GM23248 (cell line): ENCODE data around the gene CELSR1. TPM values are rescaled to one million over a fixed set of nuclear protein-coding genes. Genes with fewer than 3 reads are reported as not detected.

Source experiments
- DNase-seq: peaks from one replicate; pipeline ENCODE4 v3.0.0-alpha.2; 2015
- H2AFZ ChIP-seq: fragments of 200-600 bp; sonication (generic); 2 replicates; pipeline ENCODE4 v1.6.1; 2016; ENCODE audit warnings: antibody characterized with exemption
- H3F3A ChIP-seq: fragments of 200-600 bp; sonication (generic); 2 replicates; pipeline ENCODE4 v1.6.1; 2016; ENCODE audit warnings: mild to moderate bottlenecking, antibody characterized with exemption, mixed run types; ENCODE audit not compliant: insufficient read depth
- H3K27ac ChIP-seq: fragments of 200-600 bp; sonication (generic); 2 replicates; pipeline ENCODE4 v1.5.1; 2016; ENCODE audit warnings: mild to moderate bottlenecking
- H3K27me3 ChIP-seq: fragments of 200-600 bp; sonication (generic); replicated peaks from 2 replicates; pipeline ENCODE4 v1.6.1; 2016; ENCODE audit warnings: mild to moderate bottlenecking; ENCODE audit not compliant: insufficient read depth
- H3K36me3 ChIP-seq: fragments of 200-600 bp; sonication (generic); 2 replicates; pipeline ENCODE4 v1.6.1; 2016; ENCODE audit warnings: low read depth, mild to moderate bottlenecking
- H3K4me1 ChIP-seq: fragments of 200-600 bp; sonication (generic); 2 replicates; pipeline ENCODE4 v1.6.1; 2016; ENCODE audit warnings: mild to moderate bottlenecking; ENCODE audit not compliant: insufficient read depth
- H3K4me2 ChIP-seq: fragments of 200-600 bp; sonication (generic); one replicate; pipeline ENCODE4 v1.6.1; 2016; ENCODE audit warnings: mild to moderate bottlenecking; ENCODE audit not compliant: unreplicated experiment
- H3K4me3 ChIP-seq: fragments of 200-600 bp; sonication (generic); 2 replicates; pipeline ENCODE4 v1.5.1; 2016; ENCODE audit warnings: mild to moderate bottlenecking
- H3K79me2 ChIP-seq: fragments of 200-600 bp; sonication (generic); 2 replicates; pipeline ENCODE4 v1.6.1; 2016; ENCODE audit warnings: mild to moderate bottlenecking; ENCODE audit not compliant: insufficient read depth
- H3K9ac ChIP-seq: fragments of 200-600 bp; sonication (generic); 2 replicates; pipeline ENCODE4 v1.6.1; 2016; ENCODE audit warnings: mild to moderate bottlenecking
- H3K9me2 ChIP-seq: fragments of 200-600 bp; sonication (generic); 2 replicates; pipeline ENCODE4 v1.6.1; 2016; ENCODE audit warnings: mixed run types, mild to moderate bottlenecking, moderate library complexity; ENCODE audit not compliant: insufficient read depth
- H3K9me3 ChIP-seq: fragments of 200-600 bp; sonication (generic); one replicate; pipeline ENCODE4 v1.6.1; 2017; ENCODE audit warnings: low read depth
- H4K20me1 ChIP-seq: fragments of 200-600 bp; sonication (generic); 2 replicates; pipeline ENCODE4 v1.6.0; 2016; ENCODE audit not compliant: insufficient read depth
- EZH2 ChIP-seq: fragments of 200-600 bp; sonication (generic); IDR thresholded peaks from 2 replicates; pipeline ENCODE4 v1.6.1; 2018; ENCODE audit warnings: antibody characterized with exemption, mild to moderate bottlenecking; ENCODE audit not compliant: insufficient read depth, poor library complexity, severe bottlenecking
- EZH2phosphoT487 ChIP-seq: fragments of 200-600 bp; sonication (generic); IDR thresholded peaks from 2 replicates; pipeline ENCODE4 v1.6.1; 2018; ENCODE audit warnings: antibody characterized with exemption, moderate library complexity, mild to moderate bottlenecking, low read depth; ENCODE audit not compliant: insufficient read depth
- whole genome bisulfite sequencing, 2 experiments: methylation state at CpG; one replicate each; pipeline ENCODE4 v1.1.6; 2015 to 2017; ENCODE audit warnings: low lambda C conversion rate in 2 of 2, low coverage in 1 of 2; ENCODE audit errors: missing lambda C conversion rate in 2 of 2; 5-methylcytosine and 5-hydroxymethylcytosine counted together
- in situ Hi-C: fragments of 300-500 bp; cut with MboI; formaldehyde crosslinking; loops from 2 replicates; pipeline ENCODE4 v1.15.0; 2020
- polyA plus RNA-seq: library from polyadenylated mRNA; unstranded; fragments of >200 nt; fragmentation: Nextera tagmentation; extraction: Ambion mirVana; gene quantifications from 2 replicates; pipeline ENCODE4 v1.2.1, GENCODE V29; 2016
- total RNA-seq: library from RNA; depleted of rRNA; stranded (reverse); fragments of >200 nt; shearing (Covaris generic); gene quantifications from 2 replicates; pipeline ENCODE4 v1.2.3, GENCODE V29; 2014

CELSR1 gene
- total and polyA plus RNA-seq, 2 experiments from 2014 or later = 0.23 to 0.54 TPM

DNA sequence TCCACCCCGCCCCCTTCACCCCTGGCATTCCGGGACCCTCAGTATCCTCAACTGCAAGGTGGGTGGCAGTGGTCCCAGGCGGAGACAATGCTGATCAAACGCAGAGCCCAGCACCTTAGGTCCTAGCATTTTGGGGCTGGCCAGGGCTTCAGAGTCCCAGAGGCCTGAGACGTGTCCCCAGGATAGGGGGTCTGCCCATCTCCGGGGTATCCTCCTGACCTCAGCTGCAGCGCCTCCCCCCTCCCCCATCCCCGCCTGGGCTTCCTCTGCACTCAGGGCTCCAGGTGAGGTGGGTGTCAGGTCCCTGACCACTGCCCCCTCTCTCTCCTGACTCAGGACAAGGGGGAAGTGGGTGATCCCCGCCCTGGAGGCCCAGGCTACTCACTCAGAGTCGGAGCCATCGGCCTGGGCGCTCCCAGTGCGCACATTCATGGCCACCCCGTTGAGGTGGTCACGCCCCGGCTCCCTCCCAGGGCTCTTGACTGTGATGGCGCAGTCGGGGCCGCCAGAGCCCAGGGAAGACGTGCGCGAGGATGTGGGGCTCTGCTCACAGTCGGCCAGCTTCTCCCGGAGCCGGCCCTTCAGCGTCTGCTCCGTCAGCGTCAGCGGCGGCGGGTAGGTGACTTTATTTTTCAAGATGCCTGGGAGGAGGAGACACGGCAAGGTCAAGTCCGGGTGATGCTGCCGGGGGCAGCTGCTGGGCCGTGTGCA, 173.7 kb downstream of the CELSR1 start:
- H3K9me3 ChIP-seq = no peaks in the 10 kb centered on the region
- H4K20me1 ChIP-seq = no peaks in the 10 kb centered on the region
- no peak overlapping the region for H2AFZ ChIP-seq
- in situ Hi-C loops = no loop called here
- no peaks in the 10 kb centered on the region for H3K4me1 ChIP-seq
- TF ChIP-seq EZH2 = no peak
- TF ChIP-seq EZH2phosphoT487 = no peak
- no peak overlapping the region for H3K27ac ChIP-seq
- no peaks in the 10 kb centered on the region for H3K36me3 ChIP-seq
- H3F3A ChIP-seq = peaks cover 15% of the 10 kb centered on the region; the same call in 1 of the 2 replicates
- no peaks in the 10 kb centered on the region for H3K9me2 ChIP-seq
- no peaks in the 10 kb centered on the region for H3K79me2 ChIP-seq
- H3K9ac ChIP-seq = no peak overlapping the region
- no peak overlapping the region for H3K4me2 ChIP-seq
- WGBS, 2 experiments = 69 to 75% methylated on average over 25 to 31 of the region's 35 CpGs
- H3K4me3 ChIP-seq = no peak overlapping the region
- no peak for DNase-seq
- H3K27me3 ChIP-seq = no peaks in the 10 kb centered on the region

DNA sequence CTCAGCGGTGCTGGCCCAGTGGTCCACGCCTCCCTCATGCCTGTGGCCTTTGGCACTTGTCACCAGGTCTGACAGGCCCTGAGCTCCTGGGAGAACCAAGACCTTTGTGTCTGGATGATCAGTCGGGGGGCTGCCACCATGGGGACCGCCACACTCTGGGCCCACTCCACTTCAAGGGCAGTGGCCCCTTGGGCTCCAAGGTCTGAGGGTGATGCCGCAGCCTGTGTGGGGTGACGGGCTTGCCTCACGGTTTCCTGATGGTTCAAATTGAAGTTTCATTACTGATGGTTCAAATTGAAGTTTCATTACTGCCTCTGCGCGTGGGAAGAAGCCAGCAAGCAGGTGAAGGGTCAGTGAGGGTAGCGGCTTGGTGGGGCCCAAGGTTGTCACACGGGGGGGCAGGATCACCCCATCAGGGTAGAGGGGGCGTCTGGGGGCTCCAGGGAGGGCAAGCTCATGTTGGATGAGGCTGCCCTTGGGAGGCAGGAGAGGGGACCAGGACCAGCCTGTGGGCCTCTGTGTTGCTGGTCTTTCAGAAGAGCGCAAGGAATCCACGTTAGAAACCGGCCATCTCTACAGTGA, 174.4 kb downstream of the CELSR1 start:
- no peaks in the 10 kb centered on the region for H3K9me2 ChIP-seq
- H2AFZ ChIP-seq = no peak overlapping the region
- H3K4me2 ChIP-seq = no peak overlapping the region
- H3K9me3 ChIP-seq = no peaks in the 10 kb centered on the region
- H3F3A ChIP-seq = peaks cover 15% of the 10 kb centered on the region; the same call in 1 of the 2 replicates
- no peaks in the 10 kb centered on the region for H3K27me3 ChIP-seq
- no peaks in the 10 kb centered on the region for H3K79me2 ChIP-seq
- no peak for DNase-seq
- in situ Hi-C loops = no loop called here
- no peaks in the 10 kb centered on the region for H3K4me1 ChIP-seq
- H3K9ac ChIP-seq = no peak overlapping the region
- no peaks in the 10 kb centered on the region for H3K36me3 ChIP-seq
- no peaks in the 10 kb centered on the region for H4K20me1 ChIP-seq
- 74 to 77% methylated on average over 12 to 15 of the region's 15 CpGs for WGBS, 2 experiments
- no peak overlapping the region for H3K27ac ChIP-seq
- no peak for TF ChIP-seq EZH2
- TF ChIP-seq EZH2phosphoT487 = no peak
- no peak overlapping the region for H3K4me3 ChIP-seq

DNA sequence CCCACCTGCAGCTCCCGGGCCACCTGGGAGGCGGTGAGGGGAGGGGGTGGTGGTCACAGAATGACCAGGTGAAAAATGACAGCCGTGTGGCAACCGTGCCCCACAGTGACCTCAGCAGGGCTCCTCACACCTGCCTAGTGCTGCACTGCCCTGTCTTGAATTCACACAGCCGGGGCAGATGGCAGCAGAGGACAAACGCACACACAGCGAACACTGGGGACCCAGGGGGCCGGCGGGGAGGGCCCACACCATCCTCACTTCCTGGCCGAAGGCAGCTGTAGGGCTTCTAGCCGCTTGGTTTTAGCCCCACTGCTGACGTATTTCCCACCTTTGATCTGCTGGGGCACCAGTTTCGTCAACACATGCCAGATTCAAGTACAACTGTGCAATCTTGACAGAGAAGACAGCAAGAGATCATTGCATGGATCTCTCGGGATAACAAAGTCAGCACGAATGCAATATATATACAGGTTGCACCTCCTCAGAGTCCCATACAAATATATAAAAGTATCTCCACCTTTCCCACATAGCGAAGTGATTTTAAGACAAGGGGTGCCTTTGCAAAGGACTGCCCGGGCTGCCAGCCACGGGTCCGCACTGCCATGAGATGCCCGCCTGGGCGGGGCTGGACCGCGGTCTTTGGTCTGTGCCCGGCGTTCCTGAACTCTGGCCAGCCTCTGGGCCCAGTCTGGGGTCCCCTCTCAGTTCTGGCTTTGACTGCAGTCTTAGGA, 175.1 kb downstream of the CELSR1 start:
- WGBS, 2 experiments = 51 to 53% methylated on average over 25 of the region's 25 CpGs
- in situ Hi-C loops = no loop called here
- Histone ChIP-seq H3K4me1 (no peaks in the 10 kb centered on the region), H3K9ac (no peak overlapping the region), H3K27ac (no peak overlapping the region), H3F3A (peaks cover 15% of the 10 kb centered on the region; the same call in 1 of the 2 replicates), H3K79me2 (no peaks in the 10 kb centered on the region), H3K4me3 (no peak overlapping the region), H3K9me3 (no peaks in the 10 kb centered on the region), H2AFZ (no peak overlapping the region), H3K9me2 (no peaks in the 10 kb centered on the region), H3K36me3 (no peaks in the 10 kb centered on the region), H3K27me3 (no peaks in the 10 kb centered on the region), H3K4me2 (no peak overlapping the region), H4K20me1 (no peaks in the 10 kb centered on the region)
- TF ChIP-seq EZH2 (no peak), EZH2phosphoT487 (no peak)
- no peak for DNase-seq

DNA sequence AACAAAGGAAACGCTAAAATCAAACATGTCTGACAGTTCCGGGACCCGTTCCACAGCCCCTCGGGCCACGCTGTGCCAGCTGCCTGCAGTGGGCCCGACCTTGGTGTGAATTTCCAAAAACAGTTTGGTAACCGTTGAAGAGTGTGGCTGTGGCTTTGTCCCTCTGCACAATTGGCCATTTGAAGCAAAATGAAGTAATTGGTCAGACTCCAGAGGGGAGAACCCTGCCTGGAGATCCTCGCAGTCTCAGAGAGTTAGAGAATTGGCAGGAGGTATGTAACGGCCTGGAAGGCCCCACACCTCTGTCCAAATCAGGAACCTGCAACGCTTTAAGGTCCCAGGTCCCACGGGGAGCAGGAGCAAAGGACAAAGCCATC, 175.6 kb downstream of the CELSR1 start:
- in situ Hi-C loops = no loop called here
- Histone ChIP-seq H3K27me3 (no peaks in the 10 kb centered on the region), H4K20me1 (no peaks in the 10 kb centered on the region), H3K4me3 (no peak overlapping the region), H3K9me2 (no peaks in the 10 kb centered on the region), H3K4me2 (no peak overlapping the region), H3K27ac (no peak overlapping the region), H3K79me2 (no peaks in the 10 kb centered on the region), H3K4me1 (no peaks in the 10 kb centered on the region), H3F3A (peaks cover 15% of the 10 kb centered on the region; the same call in 1 of the 2 replicates), H3K36me3 (no peaks in the 10 kb centered on the region), H2AFZ (no peak overlapping the region), H3K9me3 (no peaks in the 10 kb centered on the region), H3K9ac (no peak overlapping the region)
- DNase-seq = no peak
- TF ChIP-seq EZH2phosphoT487 (no peak), EZH2 (no peak)
- WGBS, 2 experiments = 48 to 53% methylated on average over 11 of the region's 11 CpGs
